D721Med (cell line): ENCODE measurements around the gene AGFG2.

Experiments
- DNase-seq: peaks from one replicate; pipeline ENCODE4 v3.0.0; 2011; ENCODE audit warnings: low spot score; ENCODE audit not compliant: insufficient read length
- FAIRE-seq: peaks from 2 replicates; lab custom pipeline; 2011; peaks lifted over from hg19 to GRCh38; lab: Jason Lieb, UNC
- CTCF ChIP-seq: IDR thresholded peaks from 2 replicates; pipeline ENCODE4 v1.5.1; 2012; ENCODE audit warnings: mild to moderate bottlenecking, control low read depth; ENCODE audit not compliant: insufficient read depth; ENCODE audit errors: missing control alignments

The AGFG2 gene

GRCh38 chr7:100602889-100603725 lies 64.1 kb downstream of the AGFG2 start:
- TF ChIP-seq CTCF: no peak
- no peak for DNase-seq
- FAIRE-seq: no peak

- FAIRE-seq (no peak), DNase-seq (no peak)
- no peak for TF ChIP-seq CTCF
Measured at GRCh38 chr7:100603726-100604027, 64.7 kb downstream of the AGFG2 start.

GRCh38 chr7:100604028-100604975 lies 65.3 kb downstream of the AGFG2 start:
- DNase-seq (peak; percentile 92), FAIRE-seq (no peak)
- peak; percentile 19 for TF ChIP-seq CTCF

- FAIRE-seq (no peak), DNase-seq (no peak)
- no peak for TF ChIP-seq CTCF
Measured at GRCh38 chr7:100604976-100605911, 66.2 kb downstream of the AGFG2 start.

- DNase-seq: no peak
- no peak for TF ChIP-seq CTCF
- no peak for FAIRE-seq
Measured at GRCh38 chr7:100606313-100606712, 67.3 kb downstream of the AGFG2 start.

- TF ChIP-seq CTCF: no peak
- no peak for FAIRE-seq
- DNase-seq: no peak
Measured at GRCh38 chr7:100607111-100607510, 68.1 kb downstream of the AGFG2 start.
